ENCODE results near the gene IFT88.

Gene IFT88

DNA sequence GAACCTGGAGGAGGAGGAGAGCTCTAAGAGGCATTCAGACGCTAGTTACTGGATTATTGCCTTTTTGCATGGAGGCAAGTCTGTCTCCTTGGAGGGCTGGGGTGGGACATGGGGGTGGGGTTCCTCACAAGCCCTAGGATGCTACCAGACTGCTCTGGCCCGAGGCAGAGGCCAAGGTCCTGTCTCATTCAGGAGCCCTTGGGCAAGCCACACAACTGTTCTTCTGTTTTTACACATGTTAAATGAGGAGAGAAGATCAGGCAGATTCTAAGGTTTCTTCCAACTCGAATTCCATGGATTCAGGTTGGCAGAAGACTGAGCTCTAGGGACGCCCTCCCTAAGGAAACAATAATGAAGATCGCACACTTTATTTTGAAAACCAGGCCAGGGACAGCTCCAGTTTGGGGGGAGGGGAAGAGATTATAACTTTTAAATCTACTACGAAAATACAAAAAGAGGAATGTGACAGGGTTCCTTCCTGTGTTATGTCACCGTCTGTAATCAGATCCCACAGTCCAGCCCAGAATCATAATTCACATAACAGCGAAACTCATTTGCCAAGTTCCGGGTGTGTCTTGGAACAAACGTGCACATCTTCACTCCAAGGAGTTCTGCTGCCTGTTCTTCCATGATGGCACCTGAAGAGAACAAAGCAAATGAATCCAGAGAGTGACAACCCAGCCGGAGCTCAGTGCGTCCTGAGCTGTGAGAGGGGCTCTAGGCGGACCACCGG lies 161.8 kb downstream of the IFT88 start:
- DNase-seq (ENCODE audit: insufficient read length, low spot score) (no peak), FAIRE-seq (no peak)
- TF ChIP-seq, protein P1, sequence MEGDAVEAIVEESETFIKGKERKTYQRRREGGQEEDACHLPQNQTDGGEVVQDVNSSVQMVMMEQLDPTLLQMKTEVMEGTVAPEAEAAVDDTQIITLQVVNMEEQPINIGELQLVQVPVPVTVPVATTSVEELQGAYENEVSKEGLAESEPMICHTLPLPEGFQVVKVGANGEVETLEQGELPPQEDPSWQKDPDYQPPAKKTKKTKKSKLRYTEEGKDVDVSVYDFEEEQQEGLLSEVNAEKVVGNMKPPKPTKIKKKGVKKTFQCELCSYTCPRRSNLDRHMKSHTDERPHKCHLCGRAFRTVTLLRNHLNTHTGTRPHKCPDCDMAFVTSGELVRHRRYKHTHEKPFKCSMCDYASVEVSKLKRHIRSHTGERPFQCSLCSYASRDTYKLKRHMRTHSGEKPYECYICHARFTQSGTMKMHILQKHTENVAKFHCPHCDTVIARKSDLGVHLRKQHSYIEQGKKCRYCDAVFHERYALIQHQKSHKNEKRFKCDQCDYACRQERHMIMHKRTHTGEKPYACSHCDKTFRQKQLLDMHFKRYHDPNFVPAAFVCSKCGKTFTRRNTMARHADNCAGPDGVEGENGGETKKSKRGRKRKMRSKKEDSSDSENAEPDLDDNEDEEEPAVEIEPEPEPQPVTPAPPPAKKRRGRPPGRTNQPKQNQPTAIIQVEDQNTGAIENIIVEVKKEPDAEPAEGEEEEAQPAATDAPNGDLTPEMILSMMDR (IDR thresholded peaks at IDR 0.05; ENCODE audit: insufficient read depth, missing control alignments): no peak

DNA sequence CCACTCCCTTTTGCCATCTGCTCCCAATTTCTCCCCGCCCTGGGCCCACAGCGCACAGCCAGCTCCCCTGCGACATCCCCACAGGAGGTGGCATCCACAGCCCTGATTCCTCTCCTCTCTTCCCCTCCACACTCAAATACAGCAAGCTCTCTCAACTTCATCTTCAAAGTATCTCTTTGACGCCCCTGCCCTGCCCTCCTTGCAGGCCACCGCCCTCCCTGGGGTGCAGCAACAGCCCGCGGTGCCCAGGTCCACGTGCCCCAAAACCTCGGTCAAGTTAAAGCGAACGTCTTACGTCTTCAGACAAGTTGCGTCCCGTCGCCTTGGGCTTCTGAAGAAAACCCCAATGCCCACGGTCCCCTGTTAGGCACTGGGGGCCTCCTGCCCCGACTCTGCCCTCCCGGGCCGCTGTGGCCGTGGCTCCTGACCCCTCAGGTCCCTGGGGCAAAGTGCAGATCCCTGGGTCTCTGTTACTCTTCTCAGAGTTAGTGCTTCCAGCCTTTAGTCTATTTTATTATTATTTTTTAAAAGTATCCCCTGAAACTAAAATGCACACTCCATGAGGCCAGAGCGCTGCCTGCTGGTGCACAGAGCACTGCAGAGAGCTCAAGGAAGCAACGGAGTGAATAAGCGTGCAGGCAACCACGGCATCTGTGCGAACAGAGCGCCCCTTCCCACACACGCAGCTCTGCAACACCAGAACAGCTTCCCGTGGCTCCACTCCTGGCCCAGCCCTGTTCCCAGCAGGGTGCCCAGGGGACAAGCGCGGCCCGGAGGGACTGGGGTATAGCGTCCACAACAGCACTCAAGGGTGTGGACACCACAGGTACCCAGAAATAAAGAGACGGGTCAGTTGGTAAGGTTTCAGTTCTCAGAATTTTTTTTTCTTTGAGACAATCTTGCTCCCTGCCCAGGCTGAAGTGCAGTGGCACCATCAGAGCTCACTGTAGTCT lies 163.0 kb downstream of the IFT88 start:
- FAIRE-seq (no peak), DNase-seq (ENCODE audit: insufficient read length, low spot score) (no peak)
- TF ChIP-seq, protein P1 (IDR thresholded peaks at IDR 0.05; ENCODE audit: insufficient read depth, missing control alignments): no peak

DNA sequence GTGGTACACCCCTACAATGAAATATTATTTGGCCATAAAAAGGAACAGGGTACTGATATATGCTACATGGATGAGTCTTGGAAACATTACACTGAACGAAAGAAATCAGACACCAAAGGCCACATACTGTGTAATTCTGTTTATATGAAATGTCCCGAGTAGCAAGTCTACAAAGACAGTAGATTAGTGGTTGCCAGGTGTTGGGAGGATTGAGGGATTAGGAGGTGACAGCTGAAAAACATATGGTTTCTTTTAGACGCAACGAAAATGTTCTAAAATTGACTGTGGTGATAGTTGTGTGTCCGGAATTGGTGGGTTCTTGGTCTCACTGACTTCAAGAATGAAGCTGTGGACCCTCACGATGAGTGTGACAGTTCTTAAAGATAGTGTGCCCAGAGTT lies 171.7 kb downstream of the IFT88 start:
- TF ChIP-seq, protein P1 (IDR thresholded peaks at IDR 0.05; ENCODE audit: insufficient read depth, missing control alignments): no peak
- FAIRE-seq (peak; percentile 32), DNase-seq (ENCODE audit: insufficient read length, low spot score) (no peak)

DNA sequence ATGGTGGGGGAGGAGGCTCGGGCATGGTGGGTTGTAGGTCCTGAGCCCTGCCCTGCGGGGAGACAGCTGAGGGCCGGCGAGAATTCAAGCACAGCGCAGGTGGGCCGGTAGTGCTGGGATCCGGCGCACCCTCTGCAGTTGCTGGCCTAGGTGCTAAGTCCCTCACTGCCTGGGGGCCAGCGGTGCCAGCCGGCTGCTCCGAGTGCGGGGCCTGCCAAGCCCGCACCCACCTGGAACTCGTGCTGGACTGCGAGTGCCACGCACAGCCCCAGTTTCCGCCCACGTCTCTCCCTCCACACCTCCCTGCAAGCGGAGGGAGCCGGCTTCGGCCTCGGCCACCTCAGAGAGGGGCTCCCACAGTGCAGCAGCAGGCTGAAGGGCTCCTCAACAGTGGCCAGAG lies 173.1 kb downstream of the IFT88 start:
- TF ChIP-seq, protein P1 (IDR thresholded peaks at IDR 0.05; ENCODE audit: insufficient read depth, missing control alignments): no peak
- DNase-seq (ENCODE audit: insufficient read length, low spot score) (no peak), FAIRE-seq (no peak)
